ENCODE data around the gene EPDR1.
"Not testable (repeated sequence)": the region's sequence is repeated elsewhere in the genome, so short reads cannot be mapped to it uniquely, and the experiment has no call there.

Gene EPDR1

GRCh38 chr7:37928878-37929277 lies 8.4 kb downstream of the EPDR1 start:
- DNase-seq (ENCODE audit: low spot score) = no peak

GRCh38 chr7:37930226-37930948 lies 9.9 kb downstream of the EPDR1 start:
- DNase-seq (ENCODE audit: low spot score) = no peak

GRCh38 chr7:37932543-37932942 lies 12.1 kb downstream of the EPDR1 start:
- no peak for DNase-seq (ENCODE audit: low spot score)

GRCh38 chr7:37933018-37933566 lies 12.7 kb downstream of the EPDR1 start:
- no peak for DNase-seq (ENCODE audit: low spot score)

GRCh38 chr7:37942934-37943610 lies 22.6 kb downstream of the EPDR1 start:
- no peak for DNase-seq (ENCODE audit: low spot score)

GRCh38 chr7:37943905-37944736 lies 23.7 kb downstream of the EPDR1 start:
- no peak for DNase-seq (ENCODE audit: low spot score)

- no peak for DNase-seq (ENCODE audit: low spot score)
These were observed 24.3 kb downstream of the EPDR1 start for GRCh38 chr7:37944737-37945054.

- DNase-seq (ENCODE audit: low spot score) = no peak
These were observed 24.9 kb downstream of the EPDR1 start for GRCh38 chr7:37945336-37945735.

GRCh38 chr7:37947138-37947940 lies 26.9 kb downstream of the EPDR1 start:
- DNase-seq (ENCODE audit: low spot score) = no peak

GRCh38 chr7:37947941-37948210 lies 27.4 kb downstream of the EPDR1 start:
- no peak for DNase-seq (ENCODE audit: low spot score)

- DNase-seq (ENCODE audit: low spot score) = no peak
These were observed 31.8 kb downstream of the EPDR1 start for GRCh38 chr7:37952240-37952639.

- DNase-seq (ENCODE audit: low spot score) = not testable (repeated sequence)
These were observed 33.8 kb downstream of the EPDR1 start for GRCh38 chr7:37954217-37954616.

GRCh38 chr7:37956791-37957190 lies 36.4 kb downstream of the EPDR1 start:
- no peak for DNase-seq (ENCODE audit: low spot score)

GRCh38 chr7:37957221-37957970 lies 37.0 kb downstream of the EPDR1 start:
- no peak for DNase-seq (ENCODE audit: low spot score)

- DNase-seq (ENCODE audit: low spot score) = no peak
These were observed 40.0 kb downstream of the EPDR1 start for GRCh38 chr7:37960483-37960882.

GRCh38 chr7:37961251-37961650 lies 40.8 kb downstream of the EPDR1 start:
- no peak for DNase-seq (ENCODE audit: low spot score)

- no peak for DNase-seq (ENCODE audit: low spot score)
These were observed 43.8 kb downstream of the EPDR1 start for GRCh38 chr7:37964196-37964595.

- DNase-seq (ENCODE audit: low spot score) = no peak
These were observed 49.8 kb downstream of the EPDR1 start for GRCh38 chr7:37970211-37970610.

GRCh38 chr7:37971491-37971890 lies 51.1 kb downstream of the EPDR1 start:
- DNase-seq (ENCODE audit: low spot score) = no peak

- no peak for DNase-seq (ENCODE audit: low spot score)
These were observed 53.5 kb downstream of the EPDR1 start for GRCh38 chr7:37973915-37974314.

GRCh38 chr7:37974711-37975110 lies 54.3 kb downstream of the EPDR1 start:
- no peak for DNase-seq (ENCODE audit: low spot score)
